Activated CD8-positive, alpha-beta T cell treated with anti-CD3 and anti-CD28 coated beads, Interleukin-2, amount 10 ng/mL, durations not matched to agents 7 days and 5 days (primary cell): Measurements from ENCODE around the gene HOXC12. TPM values are rescaled to one million over a fixed set of nuclear protein-coding genes. Genes with fewer than 3 reads are reported as not detected.

Experiments used
- ATAC-seq: fragments of 150-1000 bp; cut with Tn5 transposase; one replicate; pipeline ENCODE4 v1.10.0; 2021; ENCODE audit warnings: moderate library complexity
- CTCF ChIA-PET: fragments of 350-600 bp; sonication (Branson Sonifier 250); formaldehyde crosslinking; loops from one replicate; lab custom pipeline; 2021; ENCODE audit warnings: antibody characterized with exemption; lab: Charles Lee
- POLR2A ChIA-PET: fragments of 350-600 bp; sonication (Branson Sonifier 250); formaldehyde crosslinking; loops from one replicate; lab custom pipeline; 2021; ENCODE audit warnings: antibody characterized with exemption; lab: Charles Lee
- DNase-seq: peaks from one replicate; pipeline ENCODE4 v3.0.0-alpha.2; 2020
- H3K27ac Mint-ChIP-seq: one replicate; pipeline ENCODE4 v1.8.0; 2021; ENCODE audit warnings: mild to moderate bottlenecking, mixed read lengths
- H3K27me3 Mint-ChIP-seq: one replicate; pipeline ENCODE4 v1.8.0; 2021; ENCODE audit warnings: low read depth, mixed read lengths
- H3K36me3 Mint-ChIP-seq: one replicate; pipeline ENCODE4 v1.8.0; 2021; ENCODE audit warnings: low read depth, mixed read lengths
- H3K4me1 Mint-ChIP-seq: one replicate; pipeline ENCODE4 v1.8.0; 2021; ENCODE audit warnings: low read depth, mixed read lengths
- H3K4me3 Mint-ChIP-seq: one replicate; pipeline ENCODE4 v1.8.0; 2021; ENCODE audit warnings: mild to moderate bottlenecking, mixed read lengths
- H3K9me3 Mint-ChIP-seq: one replicate; pipeline ENCODE4 v1.8.0; 2022; ENCODE audit warnings: mixed read lengths; ENCODE audit not compliant: insufficient read depth
- total RNA-seq, 2 experiments: library from RNA; stranded (reverse); gene quantifications; one replicate each; pipeline ENCODE4 v1.2.3, GENCODE V29; 2021

Gene HOXC12
- total RNA-seq, 2 experiments from 2014 or later, result not detected

- Mint-ChIP-seq H3K4me1 (peaks cover 27% of the 10 kb centered on the region), H3K27me3 (peaks cover 92% of the 10 kb centered on the region), H3K27ac (no peak overlapping the region), H3K4me3 (no peak overlapping the region), H3K36me3 (no peaks in the 10 kb centered on the region), H3K9me3 (no peaks in the 10 kb centered on the region)
- DNase-seq, result no peak
- no peak for ATAC-seq
- ChIA-PET POLR2A (no interaction called here), CTCF (no interaction called here)
These were observed 6.5 kb downstream of the HOXC12 start for GRCh38 chr12:53961025-53961761.

DNA sequence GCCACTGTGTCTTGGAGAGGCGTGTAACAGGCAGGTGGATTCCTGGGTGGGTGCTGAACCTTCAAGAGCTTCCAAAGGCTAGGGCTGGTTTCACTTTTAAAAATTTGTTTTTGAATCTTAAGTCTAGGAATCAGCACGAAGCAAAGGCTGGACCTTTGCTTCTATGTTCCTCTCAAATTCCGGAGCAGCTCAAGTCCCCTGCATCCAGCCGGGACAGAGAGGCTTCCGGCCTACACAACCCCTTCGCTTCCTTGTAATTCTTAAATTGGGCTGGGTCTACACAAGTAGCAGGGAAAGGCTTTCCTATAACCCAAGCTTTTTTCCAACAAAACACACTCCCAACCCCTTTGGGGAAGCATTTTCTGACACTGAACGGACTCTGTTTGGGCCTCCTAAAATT, 8.3 kb downstream of the HOXC12 start:
- Mint-ChIP-seq H3K27me3 (peaks cover 92% of the 10 kb centered on the region), H3K4me3 (no peak overlapping the region), H3K4me1 (peaks cover 22% of the 10 kb centered on the region), H3K36me3 (no peaks in the 10 kb centered on the region), H3K27ac (no peak overlapping the region), H3K9me3 (no peaks in the 10 kb centered on the region)
- no peak for DNase-seq
- ChIA-PET POLR2A (no interaction called here), CTCF (no interaction called here)
- no peak for ATAC-seq

GRCh38 chr12:53963434-53964314, 9.0 kb downstream of the HOXC12 start:
- Mint-ChIP-seq H3K4me3 (no peak overlapping the region), H3K9me3 (no peaks in the 10 kb centered on the region), H3K27ac (no peak overlapping the region), H3K27me3 (peaks cover 92% of the 10 kb centered on the region), H3K4me1 (peaks cover 22% of the 10 kb centered on the region), H3K36me3 (no peaks in the 10 kb centered on the region)
- ChIA-PET POLR2A (no interaction called here), CTCF (no interaction called here)
- no peak for ATAC-seq
- no peak for DNase-seq

DNA sequence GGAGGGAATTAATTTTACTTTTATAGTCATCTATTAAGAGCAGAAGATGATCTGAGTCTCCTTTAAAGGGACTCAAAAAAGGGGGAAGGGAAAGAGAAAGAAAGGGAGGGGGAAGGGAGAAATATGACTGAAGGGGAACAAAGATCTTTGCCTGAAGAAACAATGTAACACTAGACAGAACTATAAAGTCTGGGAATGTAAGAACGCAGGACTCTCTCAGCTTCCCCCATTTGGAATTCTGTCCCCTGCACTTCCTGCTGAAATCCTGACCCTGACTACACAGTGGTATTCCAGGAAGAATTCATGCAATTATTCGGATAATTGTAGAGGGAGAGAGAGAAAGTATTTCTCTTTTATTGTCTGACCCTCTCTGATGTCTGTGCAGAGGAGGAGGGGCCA, 9.6 kb downstream of the HOXC12 start:
- Mint-ChIP-seq H3K27me3 (peaks cover 93% of the 10 kb centered on the region), H3K36me3 (no peaks in the 10 kb centered on the region), H3K9me3 (no peaks in the 10 kb centered on the region), H3K27ac (no peak overlapping the region), H3K4me1 (peaks cover 22% of the 10 kb centered on the region), H3K4me3 (peak overlapping the region; percentile 4)
- CTCF ChIA-PET, result no interaction called here
- POLR2A ChIA-PET, result no interaction called here
- no peak for ATAC-seq
- no peak for DNase-seq

DNA sequence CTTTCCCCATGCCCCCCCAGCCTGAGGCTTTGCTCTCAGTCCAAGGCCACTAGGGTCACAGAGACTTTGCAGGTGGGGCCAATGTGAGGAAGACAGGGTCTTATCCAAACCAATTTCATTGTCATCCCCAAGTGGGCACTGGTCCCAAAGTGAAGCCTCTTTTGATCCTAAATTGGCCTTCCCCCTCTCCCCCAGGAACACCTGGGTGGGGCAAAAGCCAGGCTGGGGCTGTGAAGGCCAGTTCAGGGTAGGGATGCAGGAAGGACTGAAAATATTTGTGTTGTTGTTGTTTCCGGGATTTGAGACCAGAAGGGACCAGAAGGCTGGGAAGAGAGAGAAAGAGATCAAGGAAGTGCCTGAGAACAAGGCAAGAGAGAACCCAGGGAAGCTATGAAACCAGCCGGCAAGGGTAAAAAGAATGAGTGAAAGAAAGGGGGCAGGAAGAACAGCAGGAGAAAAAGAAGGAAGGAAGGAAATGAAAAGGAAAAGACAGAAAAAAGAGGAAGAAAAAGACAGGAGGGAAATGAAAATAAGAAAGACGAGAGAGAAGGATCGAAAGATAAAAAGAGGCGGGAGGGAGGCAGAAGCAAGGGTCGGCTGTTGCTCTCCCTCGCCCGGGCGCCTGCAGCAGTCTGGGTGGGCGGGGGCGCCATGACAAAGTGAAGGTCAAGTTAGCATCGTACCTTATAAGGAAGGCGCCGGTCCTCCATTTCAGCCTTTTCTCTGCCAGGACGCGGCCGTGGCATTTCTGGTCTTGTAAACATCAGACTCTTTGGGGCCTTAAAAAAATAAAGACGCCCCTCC, 10.8 kb downstream of the HOXC12 start:
- peak overlapping the region; percentile 8 for H3K27ac Mint-ChIP-seq
- ChIA-PET POLR2A (no interaction called here), CTCF (no interaction called here)

DNA sequence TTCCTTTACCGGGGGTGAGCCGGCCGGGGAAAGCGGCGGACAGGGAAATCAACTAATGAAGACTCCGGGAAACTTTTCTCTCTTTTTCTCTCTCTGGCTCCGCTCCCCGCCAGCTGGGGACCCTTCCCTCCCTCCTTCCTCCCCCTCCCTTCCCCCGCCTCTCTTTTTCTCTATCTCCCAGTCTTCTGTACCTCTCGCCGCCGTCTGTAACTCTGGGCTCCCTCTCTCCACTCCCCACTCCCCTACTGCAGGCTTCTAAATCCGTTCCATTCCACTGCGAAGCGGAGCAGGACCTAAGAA, 11.3 kb downstream of the HOXC12 start:
- CTCF ChIA-PET, result no interaction called here
- POLR2A ChIA-PET, result no interaction called here
- H3K4me3 Mint-ChIP-seq, result no peak overlapping the region

More for the DNA sequence above, 10.8 kb downstream of the HOXC12 start:
- H3K36me3 Mint-ChIP-seq, result no peaks in the 10 kb centered on the region
- no peak for ATAC-seq
- peaks cover 22% of the 10 kb centered on the region for H3K4me1 Mint-ChIP-seq
- no peak for DNase-seq
- no peaks in the 10 kb centered on the region for H3K9me3 Mint-ChIP-seq
- no peak overlapping the region for H3K4me3 Mint-ChIP-seq
- H3K27me3 Mint-ChIP-seq, result peaks cover 93% of the 10 kb centered on the region

GRCh38 chr12:53966385-53967133, 11.9 kb downstream of the HOXC12 start:
- DNase-seq, result no peak
- no peak for ATAC-seq
- Mint-ChIP-seq H3K36me3 (no peaks in the 10 kb centered on the region), H3K27me3 (peaks cover 95% of the 10 kb centered on the region), H3K4me1 (peaks cover 22% of the 10 kb centered on the region), H3K4me3 (no peak overlapping the region), H3K27ac (no peak overlapping the region), H3K9me3 (no peaks in the 10 kb centered on the region)
- CTCF ChIA-PET, result interaction anchor here (1.1 kb wide), 1 partner anchor 39 kb away, joined by 3 read pairs; no protein-coding TSS in a partner anchor
- POLR2A ChIA-PET, result no interaction called here

More for the DNA sequence above, 11.3 kb downstream of the HOXC12 start:
- ATAC-seq (no peak), DNase-seq (no peak)
- no peak overlapping the region for H3K27ac Mint-ChIP-seq
- H3K27me3 Mint-ChIP-seq, result peaks cover 93% of the 10 kb centered on the region
- H3K4me1 Mint-ChIP-seq, result peaks cover 22% of the 10 kb centered on the region
- H3K9me3 Mint-ChIP-seq, result no peaks in the 10 kb centered on the region
- no peaks in the 10 kb centered on the region for H3K36me3 Mint-ChIP-seq

DNA sequence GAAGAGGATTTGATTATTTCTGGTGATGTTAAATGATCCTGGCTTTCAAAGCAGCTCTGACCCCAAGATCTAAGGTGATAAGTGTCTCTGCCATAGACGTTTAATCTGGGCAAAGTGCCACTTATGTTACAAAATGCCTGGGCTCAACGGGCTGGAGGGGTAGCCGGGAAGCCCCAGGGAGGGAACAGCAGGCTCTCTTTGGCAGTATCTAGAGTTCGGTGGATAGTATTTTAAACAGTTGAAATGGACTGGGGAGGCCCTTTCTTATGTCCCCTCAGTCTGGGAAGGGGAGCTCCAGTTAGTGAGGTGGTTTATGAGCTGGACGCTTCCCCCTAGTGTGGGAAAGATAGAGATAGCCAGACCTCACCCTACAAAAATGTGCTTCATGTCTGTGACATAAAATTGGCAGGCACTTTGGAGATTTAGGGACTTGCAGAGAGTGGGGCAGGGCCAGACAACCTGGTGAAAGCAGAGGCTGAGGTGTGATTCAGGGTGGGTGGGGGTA, 12.8 kb downstream of the HOXC12 start:
- ChIA-PET CTCF (interaction anchor here (1.1 kb wide), 1 partner anchor 38 kb away, joined by 3 read pairs; no protein-coding TSS in a partner anchor), POLR2A (interaction anchor here (0.8 kb wide), 1 partner anchor 8 kb away, joined by 3 read pairs; no protein-coding TSS in a partner anchor)
- DNase-seq, result no peak
- peaks cover 97% of the 10 kb centered on the region for H3K27me3 Mint-ChIP-seq
- ATAC-seq, result no peak
- no peaks in the 10 kb centered on the region for H3K36me3 Mint-ChIP-seq
- H3K9me3 Mint-ChIP-seq, result no peaks in the 10 kb centered on the region
- peaks cover 22% of the 10 kb centered on the region for H3K4me1 Mint-ChIP-seq
- H3K4me3 Mint-ChIP-seq, result no peak overlapping the region
- no peak overlapping the region for H3K27ac Mint-ChIP-seq

- CTCF ChIA-PET, result interaction anchor here (0.9 kb wide), 1 partner anchor 232 kb away, joined by 3 read pairs; no protein-coding TSS in a partner anchor
- POLR2A ChIA-PET, result interaction anchor here (0.8 kb wide), 1 partner anchor 9 kb away, joined by 3 read pairs; no protein-coding TSS in a partner anchor
- Mint-ChIP-seq H3K9me3 (no peaks in the 10 kb centered on the region), H3K27ac (no peak overlapping the region), H3K36me3 (peaks cover 7% of the 10 kb centered on the region), H3K4me1 (peaks cover 26% of the 10 kb centered on the region), H3K4me3 (no peak overlapping the region), H3K27me3 (peaks cover 98% of the 10 kb centered on the region)
- DNase-seq (no peak), ATAC-seq (no peak)
These were observed 13.8 kb downstream of the HOXC12 start for GRCh38 chr12:53968214-53969127.

DNA sequence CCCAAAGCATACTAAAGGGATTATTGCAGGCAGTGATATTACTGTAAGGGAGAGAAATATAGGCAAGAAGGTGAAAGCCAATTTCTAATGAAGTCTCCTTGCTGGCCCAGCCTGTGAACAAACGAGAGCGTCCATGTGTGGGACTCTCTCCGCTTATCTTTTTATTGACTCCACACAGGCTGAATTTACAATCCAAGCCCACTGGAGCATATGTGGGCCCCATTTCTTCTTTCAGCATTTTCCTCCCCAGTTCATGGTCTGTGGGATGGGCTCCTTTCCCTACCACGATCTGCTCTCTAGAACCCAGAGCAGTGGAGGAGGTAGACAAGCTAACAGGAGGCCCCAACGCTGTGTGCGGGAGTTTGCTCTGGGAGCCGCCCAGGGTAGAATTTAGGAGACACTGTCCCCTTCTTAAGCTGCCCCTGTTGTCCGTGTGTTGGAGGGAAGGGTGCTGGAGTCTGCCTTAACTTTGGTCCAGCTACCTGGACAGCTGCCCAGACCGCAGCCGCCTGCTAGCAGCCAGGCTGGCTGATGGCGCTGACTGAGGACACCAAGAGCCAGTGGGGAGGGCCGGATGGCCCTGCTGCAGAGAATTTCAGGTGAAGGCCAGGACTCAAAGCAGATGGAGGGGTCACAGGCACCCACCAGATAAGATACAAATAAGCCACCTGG, 15.0 kb downstream of the HOXC12 start:
- DNase-seq, result no peak
- Mint-ChIP-seq H3K36me3 (peaks cover 7% of the 10 kb centered on the region), H3K27ac (no peak overlapping the region), H3K27me3 (peaks cover 94% of the 10 kb centered on the region), H3K9me3 (no peaks in the 10 kb centered on the region), H3K4me3 (no peak overlapping the region), H3K4me1 (peaks cover 18% of the 10 kb centered on the region)
- ChIA-PET POLR2A (no interaction called here), CTCF (no interaction called here)
- no peak for ATAC-seq
